Hepatocyte (in vitro differentiated cells): ENCODE results near the gene FDCSP.

ENCODE experiments used
- EZH2 ChIP-seq: fragments of 200-600 bp; sonication (generic); IDR thresholded peaks from 2 replicates; pipeline ENCODE4 v1.6.1; 2016; ENCODE audit warnings: antibody characterized with exemption, mild to moderate bottlenecking, borderline replicate concordance
- TF ChIP-seq, protein P1 (sequence below): fragments of 200-600 bp; sonication (generic); IDR thresholded peaks from 2 replicates; pipeline ENCODE4 v1.5.1; 2016; ENCODE audit warnings: antibody characterized with exemption, mild to moderate bottlenecking; ENCODE audit not compliant: poor library complexity

- TF ChIP-seq, protein P1, sequence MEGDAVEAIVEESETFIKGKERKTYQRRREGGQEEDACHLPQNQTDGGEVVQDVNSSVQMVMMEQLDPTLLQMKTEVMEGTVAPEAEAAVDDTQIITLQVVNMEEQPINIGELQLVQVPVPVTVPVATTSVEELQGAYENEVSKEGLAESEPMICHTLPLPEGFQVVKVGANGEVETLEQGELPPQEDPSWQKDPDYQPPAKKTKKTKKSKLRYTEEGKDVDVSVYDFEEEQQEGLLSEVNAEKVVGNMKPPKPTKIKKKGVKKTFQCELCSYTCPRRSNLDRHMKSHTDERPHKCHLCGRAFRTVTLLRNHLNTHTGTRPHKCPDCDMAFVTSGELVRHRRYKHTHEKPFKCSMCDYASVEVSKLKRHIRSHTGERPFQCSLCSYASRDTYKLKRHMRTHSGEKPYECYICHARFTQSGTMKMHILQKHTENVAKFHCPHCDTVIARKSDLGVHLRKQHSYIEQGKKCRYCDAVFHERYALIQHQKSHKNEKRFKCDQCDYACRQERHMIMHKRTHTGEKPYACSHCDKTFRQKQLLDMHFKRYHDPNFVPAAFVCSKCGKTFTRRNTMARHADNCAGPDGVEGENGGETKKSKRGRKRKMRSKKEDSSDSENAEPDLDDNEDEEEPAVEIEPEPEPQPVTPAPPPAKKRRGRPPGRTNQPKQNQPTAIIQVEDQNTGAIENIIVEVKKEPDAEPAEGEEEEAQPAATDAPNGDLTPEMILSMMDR: no peak
- no peak for TF ChIP-seq EZH2
Observed at GRCh38 chr4:70195425-70195824, 30.5 kb upstream of the FDCSP start, which contains the start of gene ODAM.
